NB4 (cell line): ENCODE measurements around the gene IL1F10.

Experiments used
- DNase-seq: peaks from one replicate; pipeline ENCODE4 v3.0.0; 2010; ENCODE audit warnings: low read depth
- H3K4me3 ChIP-seq: one replicate; pipeline ENCODE4 v1.5.1; 2011; ENCODE audit warnings: mild to moderate bottlenecking, low read depth, low read length, moderate library complexity
- CTCF ChIP-seq: IDR thresholded peaks from one replicate; pipeline ENCODE4 v1.5.1; 2012; ENCODE audit warnings: low read depth, low read length
- MAX ChIP-seq: IDR thresholded peaks from 2 replicates; pipeline ENCODE4 v1.6.1; 2011; ENCODE audit warnings: low read depth, low read length
- MYC ChIP-seq: IDR thresholded peaks from 2 replicates; pipeline ENCODE4 v1.6.1; 2011; ENCODE audit warnings: low read depth, low read length
- POLR2A ChIP-seq: IDR thresholded peaks from 2 replicates; pipeline ENCODE4 v1.6.1; 2011; ENCODE audit warnings: mild to moderate bottlenecking; ENCODE audit not compliant: insufficient read length; ENCODE audit errors: extremely low read depth

Gene IL1F10

GRCh38 chr2:113098532-113098931 is 30.8 kb downstream of the IL1F10 start:
- no peak for DNase-seq
- H3K4me3 ChIP-seq: no peak overlapping the region
- no peak for TF ChIP-seq CTCF
- no peak for TF ChIP-seq MYC
- TF ChIP-seq POLR2A: no peak
- TF ChIP-seq MAX: no peak

GRCh38 chr2:113102133-113102532 is 34.4 kb downstream of the IL1F10 start:
- DNase-seq: no peak
- no peak overlapping the region for H3K4me3 ChIP-seq
- no peak for TF ChIP-seq MYC
- TF ChIP-seq CTCF: no peak

GRCh38 chr2:113103277-113103676 is 35.5 kb downstream of the IL1F10 start:
- no peak for DNase-seq
- TF ChIP-seq MAX (no peak), POLR2A (no peak), MYC (no peak), CTCF (no peak)
- H3K4me3 ChIP-seq: no peak overlapping the region

GRCh38 chr2:113104054-113104611 is 36.4 kb downstream of the IL1F10 start:
- TF ChIP-seq CTCF (no peak), MAX (no peak), POLR2A (no peak), MYC (no peak)
- peak; percentile 37 for DNase-seq
- no peak overlapping the region for H3K4me3 ChIP-seq

GRCh38 chr2:113105047-113105785 is 37.4 kb downstream of the IL1F10 start:
- H3K4me3 ChIP-seq: no peak overlapping the region
- no peak for DNase-seq
- TF ChIP-seq CTCF: no peak
- TF ChIP-seq MYC: no peak
- no peak for TF ChIP-seq MAX
- TF ChIP-seq POLR2A: no peak

GRCh38 chr2:113111121-113111520 is 43.4 kb downstream of the IL1F10 start:
- H3K4me3 ChIP-seq: no peak overlapping the region
- TF ChIP-seq MAX (no peak), POLR2A (no peak), MYC (no peak), CTCF (no peak)
- no peak for DNase-seq
